Measurements from ENCODE around the gene ZIC1. TPM values are rescaled to one million over a fixed set of nuclear protein-coding genes. Genes with fewer than 3 reads are reported as not detected.
A peak's percentile ranks its signal among the peaks of the same experiment; 100 is the strongest.

Gene ZIC1
- under 1 TPM in 1 of 2 donors, not detected in 1; 0.55 TPM for total RNA-seq
- polyA plus RNA-seq (ENCODE audit: insufficient read length in 6 of 6) = under 1 TPM in 1 of 6 donors, not detected in 5; 0.03 TPM
- long read RNA-seq, donor 1 = 0 reads
- long read RNA-seq, donor 2 = 0 reads
- long read RNA-seq, donor 3 = 0 reads
- long read RNA-seq, donor 4 = 0 reads
- long read RNA-seq, donor 5 = 0 reads
- long read RNA-seq, donor 6 = 0 reads
- long read RNA-seq, donor 7 = 0 reads
- long read RNA-seq, donor 8 = 0 reads
- long read RNA-seq, donor 9 = 0 reads
- long read RNA-seq, donor 10 = 0 reads
- long read RNA-seq, donor 11, full-length matches to known transcripts = 104 of 117 reads
- long read RNA-seq, donor 11, partial matches to known transcripts = 8 of 117 reads
- long read RNA-seq, donor 11, other reads (novel, unspliced or antisense) = 5 of 117 reads
- long read RNA-seq, donor 12 = 0 reads

- no peak for DNase-seq
These were observed at the start of gene ZIC1 for GRCh38 chr3:147409143-147410115. Gene ZIC1, plus strand, starts transcription at chr3:147409365. Its CDS starts 748 bp downstream, at chr3:147410113.

GRCh38 chr3:147360051-147360439 is 49.1 kb upstream of the ZIC1 start:
- no peak for TF ChIP-seq CTCF (IDR thresholded peaks at IDR 0.05)
- no peaks in the 10 kb centered on the region for H3K4me1 ChIP-seq
- no peak for ATAC-seq
- intact Hi-C loops (cut with DNase I) = no loop called here
- H3K27me3 ChIP-seq = peaks cover 68 to 92% of the 10 kb centered on the region in 2 donors
- no peaks in the 10 kb centered on the region for H3K36me3 ChIP-seq
- DNase-seq = no peak
- H3K4me3 ChIP-seq = no peak overlapping the region
- no peaks in the 10 kb centered on the region for H3K9me3 ChIP-seq
- no peak overlapping the region for H3K27ac ChIP-seq

More at GRCh38 chr3:147409143-147410115, at the start of gene ZIC1:
- H3K4me3 ChIP-seq = no peak within 1 kb of the TSS
- H3K9me3 ChIP-seq = no peaks in the 10 kb centered on the region
- peaks cover 98 to 100% of the 10 kb centered on the region in 2 donors for H3K27me3 ChIP-seq
- no peak within 1 kb of the TSS for H3K27ac ChIP-seq
- peaks cover 7 to 26% of the 10 kb centered on the region in 2 donors for H3K4me1 ChIP-seq
- no peak for ATAC-seq
- H3K36me3 ChIP-seq = no peaks in the 10 kb centered on the region
- intact Hi-C loops (cut with DNase I) = no loop called here
- TF ChIP-seq CTCF (IDR thresholded peaks at IDR 0.05) = no peak

GRCh38 chr3:147360646-147361453 is 48.3 kb upstream of the ZIC1 start:
- no peak for TF ChIP-seq CTCF (IDR thresholded peaks at IDR 0.05)
- intact Hi-C loops (cut with DNase I) = no loop called here

GRCh38 chr3:147361454-147362420 is 47.4 kb upstream of the ZIC1 start:
- H3K4me1 ChIP-seq = no peaks in the 10 kb centered on the region
- TF ChIP-seq CTCF (IDR thresholded peaks at IDR 0.05) = peak in 1 of 2 donors; percentile 28
- H3K36me3 ChIP-seq = no peaks in the 10 kb centered on the region
- H3K27me3 ChIP-seq = peaks cover 53 to 92% of the 10 kb centered on the region in 2 donors
- H3K27ac ChIP-seq = no peak overlapping the region
- DNase-seq (no peak), ATAC-seq (no peak)
- no peaks in the 10 kb centered on the region for H3K9me3 ChIP-seq
- H3K4me3 ChIP-seq = no peak overlapping the region
- intact Hi-C loops (cut with DNase I) = no loop called here

More at GRCh38 chr3:147360646-147361453, 48.3 kb upstream of the ZIC1 start:
- H3K27me3 ChIP-seq = peaks cover 60 to 92% of the 10 kb centered on the region in 2 donors
- DNase-seq = no peak
- H3K4me3 ChIP-seq = no peak overlapping the region
- H3K4me1 ChIP-seq = no peaks in the 10 kb centered on the region
- H3K27ac ChIP-seq = no peak overlapping the region
- H3K9me3 ChIP-seq = no peaks in the 10 kb centered on the region
- ATAC-seq = no peak
- H3K36me3 ChIP-seq = no peaks in the 10 kb centered on the region
